Breast epithelium (tissue), 3 donors: ENCODE measurements around the gene MAD2L2.

Experiments used
- CTCF ChIP-seq, 3 donors: fragments of 450-650 bp; IDR thresholded peaks; one replicate each; pipeline ENCODE4 v1.5.1; 2016 to 2017; ENCODE audit warnings: antibody characterized with exemption in 3 of 3, mild to moderate bottlenecking in 3 of 3, moderate library complexity in 3 of 3
- POLR2A ChIP-seq: fragments of 450-650 bp; IDR thresholded peaks from one replicate; pipeline ENCODE4 v1.6.1; 2016; ENCODE audit warnings: antibody characterized with exemption, mild to moderate bottlenecking, moderate library complexity

GRCh38 chr1:11697188-11697892 is 16.4 kb upstream of the MAD2L2 start:
- TF ChIP-seq CTCF (IDR thresholded peaks at IDR 0.05) (no peak), POLR2A (no peak)
